WTC11 (cell line): ENCODE data around the gene SNX8. TPM values are rescaled to one million over a fixed set of nuclear protein-coding genes. Genes with fewer than 3 reads are reported as not detected.

Experiments used
- ATF1 ChIP-seq: sonication (generic); formaldehyde crosslinking; IDR thresholded peaks from 2 replicates; pipeline ENCODE4 v1.8.1; 2023; ENCODE audit warnings: mild to moderate bottlenecking, moderate library complexity, missing genetic modification reagents
- ATF6 ChIP-seq: sonication (generic); formaldehyde crosslinking; IDR thresholded peaks from 2 replicates; pipeline ENCODE4 v1.8.1; 2023; ENCODE audit warnings: mild to moderate bottlenecking, missing genetic modification reagents
- CBFB ChIP-seq: sonication (generic); formaldehyde crosslinking; IDR thresholded peaks from 2 replicates; pipeline ENCODE4 v1.8.1; 2022; ENCODE audit warnings: mild to moderate bottlenecking, low read depth, missing genetic modification reagents
- CREB1 ChIP-seq: sonication (generic); formaldehyde crosslinking; IDR thresholded peaks from 2 replicates; pipeline ENCODE4 v1.8.0; 2023; ENCODE audit warnings: mild to moderate bottlenecking, missing genetic modification reagents
- ETV6 ChIP-seq: sonication (generic); formaldehyde crosslinking; IDR thresholded peaks from 2 replicates; pipeline ENCODE4 v1.8.1; 2022; ENCODE audit warnings: mild to moderate bottlenecking, missing genetic modification reagents
- FOXP4 ChIP-seq: sonication (generic); formaldehyde crosslinking; IDR thresholded peaks from 2 replicates; pipeline ENCODE4 v1.8.0; 2022; ENCODE audit warnings: mild to moderate bottlenecking, missing genetic modification reagents
- GABPB1 ChIP-seq: sonication (generic); formaldehyde crosslinking; IDR thresholded peaks from 2 replicates; pipeline ENCODE4 v1.8.1; 2023; ENCODE audit warnings: mild to moderate bottlenecking, missing genetic modification reagents
- GTF2I ChIP-seq: fragments of 250-450 bp; sonication (Bioruptor Pico); conservative IDR thresholded peaks from 2 replicates; pipeline ENCODE4 v1.4.0; 2021; ENCODE audit warnings: mild to moderate bottlenecking
- JUN ChIP-seq: sonication (generic); formaldehyde crosslinking; IDR thresholded peaks from 2 replicates; pipeline ENCODE4 v1.8.0; 2023; ENCODE audit warnings: mild to moderate bottlenecking, missing genetic modification reagents
- NFATC4 ChIP-seq: fragments of 250-450 bp; sonication (Bioruptor Pico); IDR thresholded peaks from 2 replicates; pipeline ENCODE4 v1.9.0; 2021; ENCODE audit warnings: mild to moderate bottlenecking
- NR2C2 ChIP-seq: sonication (generic); formaldehyde crosslinking; IDR thresholded peaks from 2 replicates; pipeline ENCODE4 v1.8.0; 2022; ENCODE audit warnings: mild to moderate bottlenecking, missing genetic modification reagents
- PRRX2 ChIP-seq: fragments of 250-450 bp; sonication (Bioruptor Pico); IDR thresholded peaks from 2 replicates; pipeline ENCODE4 v1.8.0; 2021; ENCODE audit warnings: mild to moderate bottlenecking
- RELA ChIP-seq: sonication (generic); formaldehyde crosslinking; IDR thresholded peaks from 2 replicates; pipeline ENCODE4 v1.8.1; 2022; ENCODE audit warnings: missing genetic modification reagents, mild to moderate bottlenecking, borderline replicate concordance
- SMAD4 ChIP-seq: sonication (generic); formaldehyde crosslinking; IDR thresholded peaks from 2 replicates; pipeline ENCODE4 v1.8.0; 2022; ENCODE audit warnings: mild to moderate bottlenecking, missing genetic modification reagents
- ZNF138 ChIP-seq: sonication (generic); formaldehyde crosslinking; conservative IDR thresholded peaks from 2 replicates; pipeline ENCODE4 v1.8.1; 2022; ENCODE audit warnings: mild to moderate bottlenecking, moderate library complexity, missing genetic modification reagents
- ZNF219 ChIP-seq: sonication (generic); formaldehyde crosslinking; IDR thresholded peaks from 2 replicates; pipeline ENCODE4 v1.8.0; 2023; ENCODE audit warnings: missing genetic modification reagents, mild to moderate bottlenecking, borderline replicate concordance
- ZNF232 ChIP-seq: sonication (generic); formaldehyde crosslinking; IDR thresholded peaks from 2 replicates; pipeline ENCODE4 v1.8.0; 2022; ENCODE audit warnings: mild to moderate bottlenecking, missing genetic modification reagents
- ZNF263 ChIP-seq: sonication (generic); formaldehyde crosslinking; IDR thresholded peaks from 2 replicates; pipeline ENCODE4 v1.8.1; 2022; ENCODE audit warnings: low read depth, mild to moderate bottlenecking, moderate library complexity, missing genetic modification reagents
- ZNF281 ChIP-seq: sonication (generic); formaldehyde crosslinking; IDR thresholded peaks from 2 replicates; pipeline ENCODE4 v1.8.0; 2023; ENCODE audit warnings: mild to moderate bottlenecking, missing genetic modification reagents
- ZNF396 ChIP-seq: fragments of 250-450 bp; sonication (Bioruptor Pico); IDR thresholded peaks from 2 replicates; pipeline ENCODE4 v1.8.0; 2021; ENCODE audit warnings: mild to moderate bottlenecking, moderate library complexity, borderline replicate concordance
- ZNF671 ChIP-seq: fragments of 250-450 bp; sonication (Bioruptor Pico); IDR thresholded peaks from 2 replicates; pipeline ENCODE4 v1.8.0; 2021; ENCODE audit warnings: mild to moderate bottlenecking
- total RNA-seq: library from RNA; stranded (reverse); gene quantifications from 3 replicates; pipeline ENCODE4 v1.2.3, GENCODE V29; 2021
- TF ChIP-seq, protein P1 (sequence below): sonication (generic); formaldehyde crosslinking; IDR thresholded peaks from 2 replicates; pipeline ENCODE4 v1.8.1; 2022; ENCODE audit warnings: mild to moderate bottlenecking, missing genetic modification reagents, moderate library complexity, borderline replicate concordance
- TF ChIP-seq, protein P2 (sequence below): sonication (generic); formaldehyde crosslinking; IDR thresholded peaks from 2 replicates; pipeline ENCODE4 v1.8.1; 2023; ENCODE audit warnings: mild to moderate bottlenecking, missing genetic modification reagents, moderate library complexity
- TF ChIP-seq, protein P3 (sequence below): fragments of 250-450 bp; sonication (Bioruptor Pico); IDR thresholded peaks from 2 replicates; pipeline ENCODE4 v1.9.0; 2021; ENCODE audit warnings: mild to moderate bottlenecking
- TF ChIP-seq, protein P4 (sequence below): fragments of 250-450 bp; sonication (Bioruptor Pico); IDR thresholded peaks from 2 replicates; pipeline ENCODE4 v2.1.2; 2022; ENCODE audit warnings: mild to moderate bottlenecking, moderate library complexity

SNX8 gene
- total RNA-seq, 1 experiment from 2014 or later = 50.8 TPM

DNA sequence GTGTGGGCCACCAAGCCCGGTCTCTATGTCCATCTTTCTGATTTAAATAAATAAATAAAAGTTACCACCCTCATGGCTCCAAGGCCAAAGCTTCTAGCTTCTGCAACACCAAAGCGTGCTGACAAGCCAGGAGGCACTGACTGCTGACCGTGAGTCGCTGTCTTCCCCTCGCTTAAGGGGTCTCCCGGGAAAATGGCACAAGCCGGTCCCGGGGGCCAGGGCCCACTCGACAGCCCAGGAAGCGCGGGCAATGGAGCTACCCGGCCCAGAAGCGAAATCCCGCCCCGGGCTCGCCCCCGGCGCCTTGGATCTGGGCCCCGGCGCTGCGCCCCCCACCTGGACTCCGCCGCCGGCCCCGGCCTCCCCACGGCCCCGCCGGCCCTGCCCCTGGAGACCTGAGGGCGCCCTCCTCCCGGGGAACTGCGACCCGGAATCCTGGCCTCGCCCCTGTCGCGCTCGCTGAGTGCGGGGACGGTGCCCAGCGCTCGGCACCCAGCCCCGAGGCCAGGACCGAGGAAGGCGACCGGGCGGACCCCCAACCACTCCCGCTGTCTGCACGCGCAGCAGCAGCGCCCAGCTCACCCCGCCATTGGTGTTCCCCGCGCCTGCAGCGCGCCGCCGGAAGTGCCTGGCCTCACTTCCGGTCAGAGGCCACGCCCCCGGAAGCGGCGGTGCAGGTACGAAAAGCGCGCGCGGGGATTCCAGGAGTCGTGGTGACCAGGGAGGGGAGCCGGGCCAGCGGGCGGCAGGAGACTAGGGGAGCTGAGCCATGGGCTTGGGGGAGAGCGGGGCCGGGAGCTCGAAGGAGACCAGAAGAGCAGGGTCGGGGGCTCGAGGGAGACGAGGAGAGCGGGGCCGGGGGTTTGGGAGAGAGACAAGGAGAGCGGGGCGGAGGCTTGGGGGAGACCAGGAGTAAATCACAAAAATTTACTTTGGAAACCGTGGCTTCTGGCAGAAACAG is 72.4 kb downstream of the SNX8 start, which contains the start of the genes MRM2 and NUDT1 (continued):
- TF ChIP-seq NR2C2 (CRISPR knock-in tag) (no peak), ZNF232 (peak; percentile 92), NFATC4 (CRISPR knock-in tag) (no peak), GTF2I (no peak), ZNF396 (CRISPR knock-in tag) (no peak), SMAD4 (CRISPR knock-in tag) (no peak), GABPB1 (CRISPR knock-in tag) (peak; percentile 87), ZNF671 (CRISPR knock-in tag) (no peak), JUN (CRISPR knock-in tag) (no peak), ZNF281 (CRISPR knock-in tag) (0 out of 2 replicates have a peak, but pooled peaks have one; percentile 48), CREB1 (CRISPR knock-in tag) (0 out of 2 replicates have a peak, but pooled peaks have one; percentile 30), ZNF263 (CRISPR knock-in tag) (no peak), ETV6 (CRISPR knock-in tag) (peak; percentile 93; the same call in 1 of the 2 replicates), FOXP4 (CRISPR knock-in tag) (peak; percentile 74), CBFB (CRISPR knock-in tag) (peak; percentile 96; the same call in 1 of the 2 replicates), ATF6 (CRISPR knock-in tag) (no peak), ZNF138 (CRISPR knock-in tag) (0 out of 2 replicates have a peak, but pooled peaks have one; percentile 60), ATF1 (peak; percentile 19; the same call in 1 of the 2 replicates), PRRX2 (CRISPR knock-in tag) (no peak), ZNF219 (CRISPR knock-in tag) (no peak), RELA (0 out of 2 replicates have a peak, but pooled peaks have one; percentile 63)
- TF ChIP-seq, protein P1, sequence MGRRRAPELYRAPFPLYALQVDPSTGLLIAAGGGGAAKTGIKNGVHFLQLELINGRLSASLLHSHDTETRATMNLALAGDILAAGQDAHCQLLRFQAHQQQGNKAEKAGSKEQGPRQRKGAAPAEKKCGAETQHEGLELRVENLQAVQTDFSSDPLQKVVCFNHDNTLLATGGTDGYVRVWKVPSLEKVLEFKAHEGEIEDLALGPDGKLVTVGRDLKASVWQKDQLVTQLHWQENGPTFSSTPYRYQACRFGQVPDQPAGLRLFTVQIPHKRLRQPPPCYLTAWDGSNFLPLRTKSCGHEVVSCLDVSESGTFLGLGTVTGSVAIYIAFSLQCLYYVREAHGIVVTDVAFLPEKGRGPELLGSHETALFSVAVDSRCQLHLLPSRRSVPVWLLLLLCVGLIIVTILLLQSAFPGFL (CRISPR knock-in tag) = no peak
- TF ChIP-seq, protein P2, sequence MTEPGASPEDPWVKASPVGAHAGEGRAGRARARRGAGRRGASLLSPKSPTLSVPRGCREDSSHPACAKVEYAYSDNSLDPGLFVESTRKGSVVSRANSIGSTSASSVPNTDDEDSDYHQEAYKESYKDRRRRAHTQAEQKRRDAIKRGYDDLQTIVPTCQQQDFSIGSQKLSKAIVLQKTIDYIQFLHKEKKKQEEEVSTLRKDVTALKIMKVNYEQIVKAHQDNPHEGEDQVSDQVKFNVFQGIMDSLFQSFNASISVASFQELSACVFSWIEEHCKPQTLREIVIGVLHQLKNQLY = no peak
- TF ChIP-seq, protein P3, sequence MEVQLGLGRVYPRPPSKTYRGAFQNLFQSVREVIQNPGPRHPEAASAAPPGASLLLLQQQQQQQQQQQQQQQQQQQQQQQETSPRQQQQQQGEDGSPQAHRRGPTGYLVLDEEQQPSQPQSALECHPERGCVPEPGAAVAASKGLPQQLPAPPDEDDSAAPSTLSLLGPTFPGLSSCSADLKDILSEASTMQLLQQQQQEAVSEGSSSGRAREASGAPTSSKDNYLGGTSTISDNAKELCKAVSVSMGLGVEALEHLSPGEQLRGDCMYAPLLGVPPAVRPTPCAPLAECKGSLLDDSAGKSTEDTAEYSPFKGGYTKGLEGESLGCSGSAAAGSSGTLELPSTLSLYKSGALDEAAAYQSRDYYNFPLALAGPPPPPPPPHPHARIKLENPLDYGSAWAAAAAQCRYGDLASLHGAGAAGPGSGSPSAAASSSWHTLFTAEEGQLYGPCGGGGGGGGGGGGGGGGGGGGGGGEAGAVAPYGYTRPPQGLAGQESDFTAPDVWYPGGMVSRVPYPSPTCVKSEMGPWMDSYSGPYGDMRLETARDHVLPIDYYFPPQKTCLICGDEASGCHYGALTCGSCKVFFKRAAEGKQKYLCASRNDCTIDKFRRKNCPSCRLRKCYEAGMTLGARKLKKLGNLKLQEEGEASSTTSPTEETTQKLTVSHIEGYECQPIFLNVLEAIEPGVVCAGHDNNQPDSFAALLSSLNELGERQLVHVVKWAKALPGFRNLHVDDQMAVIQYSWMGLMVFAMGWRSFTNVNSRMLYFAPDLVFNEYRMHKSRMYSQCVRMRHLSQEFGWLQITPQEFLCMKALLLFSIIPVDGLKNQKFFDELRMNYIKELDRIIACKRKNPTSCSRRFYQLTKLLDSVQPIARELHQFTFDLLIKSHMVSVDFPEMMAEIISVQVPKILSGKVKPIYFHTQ (CRISPR knock-in tag) = no peak
- TF ChIP-seq, protein P4, sequence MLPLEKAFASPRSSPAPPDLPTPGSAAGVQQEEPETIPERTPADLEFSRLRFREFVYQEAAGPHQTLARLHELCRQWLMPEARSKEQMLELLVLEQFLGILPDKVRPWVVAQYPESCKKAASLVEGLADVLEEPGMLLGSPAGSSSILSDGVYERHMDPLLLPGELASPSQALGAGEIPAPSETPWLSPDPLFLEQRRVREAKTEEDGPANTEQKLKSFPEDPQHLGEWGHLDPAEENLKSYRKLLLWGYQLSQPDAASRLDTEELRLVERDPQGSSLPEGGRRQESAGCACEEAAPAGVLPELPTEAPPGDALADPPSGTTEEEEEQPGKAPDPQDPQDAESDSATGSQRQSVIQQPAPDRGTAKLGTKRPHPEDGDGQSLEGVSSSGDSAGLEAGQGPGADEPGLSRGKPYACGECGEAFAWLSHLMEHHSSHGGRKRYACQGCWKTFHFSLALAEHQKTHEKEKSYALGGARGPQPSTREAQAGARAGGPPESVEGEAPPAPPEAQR (CRISPR knock-in tag) = no peak
